WERI-Rb-1 (cell line): Measurements from ENCODE around the gene SLC2A1.

ENCODE experiments used
- DNase-seq: peaks from one replicate; pipeline ENCODE4 v3.0.0-alpha.2; 2020
- H3K27ac ChIP-seq: fragments of 250-450 bp; sonication (Bioruptor Pico); 2 replicates; pipeline ENCODE4 v1.5.1; 2020; ENCODE audit warnings: mild to moderate bottlenecking, moderate library complexity
- H3K27me3 ChIP-seq: fragments of 250-450 bp; sonication (Bioruptor Pico); 2 replicates; pipeline ENCODE4 v1.5.1; 2021; ENCODE audit warnings: mild to moderate bottlenecking, low read depth, moderate library complexity; ENCODE audit not compliant: insufficient read depth, severe bottlenecking
- H3K36me3 ChIP-seq: fragments of 250-450 bp; sonication (Bioruptor Pico); 2 replicates; pipeline ENCODE4 v1.5.1; 2020; ENCODE audit warnings: mild to moderate bottlenecking, moderate library complexity
- H3K4me3 ChIP-seq: 2 replicates; pipeline ENCODE4 v1.5.1; 2011; ENCODE audit warnings: low read depth, mild to moderate bottlenecking, control low read depth, low read length
- H3K9me3 ChIP-seq: fragments of 250-450 bp; sonication (Bioruptor Pico); 2 replicates; pipeline ENCODE4 v1.5.1; 2021; ENCODE audit warnings: mild to moderate bottlenecking, moderate library complexity; ENCODE audit not compliant: severe bottlenecking
- TF ChIP-seq, protein P1 (sequence below): IDR thresholded peaks from 2 replicates; pipeline ENCODE4 v1.5.1; 2011; ENCODE audit warnings: low read depth, mild to moderate bottlenecking, control low read depth, inconsistent platforms, low read length

The SLC2A1 gene

DNA sequence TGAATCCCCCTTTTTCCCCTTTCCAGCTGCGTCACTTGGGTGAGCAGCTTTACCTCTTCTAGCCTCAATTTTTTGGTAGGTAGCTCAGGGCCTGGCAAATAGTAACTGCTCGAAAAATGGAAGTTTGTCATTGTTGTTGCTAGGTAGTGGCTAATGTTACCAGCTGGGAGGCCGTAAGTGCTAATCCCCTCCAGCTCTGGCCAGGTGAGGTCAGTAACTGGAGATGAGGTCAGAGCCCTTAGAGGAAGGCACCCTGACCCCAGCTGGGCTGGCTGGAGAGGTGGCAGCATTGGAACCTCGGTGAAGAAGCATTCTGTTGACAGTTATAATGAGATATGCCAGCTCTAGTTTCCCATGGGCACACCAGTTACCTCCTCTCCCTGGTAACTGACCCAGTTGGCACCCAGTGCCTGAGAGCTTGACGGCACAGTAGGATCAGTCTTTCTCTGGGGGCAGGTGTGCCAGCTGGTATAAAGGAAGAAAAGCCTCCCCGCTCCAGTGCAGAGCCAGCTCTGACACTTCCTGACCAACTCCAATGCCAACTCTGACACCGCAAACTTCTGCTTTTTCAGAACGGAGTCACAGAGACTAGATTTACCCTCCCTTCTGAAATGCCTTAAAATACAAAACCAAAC, 35.0 kb upstream of the SLC2A1 start:
- TF ChIP-seq, protein P1, sequence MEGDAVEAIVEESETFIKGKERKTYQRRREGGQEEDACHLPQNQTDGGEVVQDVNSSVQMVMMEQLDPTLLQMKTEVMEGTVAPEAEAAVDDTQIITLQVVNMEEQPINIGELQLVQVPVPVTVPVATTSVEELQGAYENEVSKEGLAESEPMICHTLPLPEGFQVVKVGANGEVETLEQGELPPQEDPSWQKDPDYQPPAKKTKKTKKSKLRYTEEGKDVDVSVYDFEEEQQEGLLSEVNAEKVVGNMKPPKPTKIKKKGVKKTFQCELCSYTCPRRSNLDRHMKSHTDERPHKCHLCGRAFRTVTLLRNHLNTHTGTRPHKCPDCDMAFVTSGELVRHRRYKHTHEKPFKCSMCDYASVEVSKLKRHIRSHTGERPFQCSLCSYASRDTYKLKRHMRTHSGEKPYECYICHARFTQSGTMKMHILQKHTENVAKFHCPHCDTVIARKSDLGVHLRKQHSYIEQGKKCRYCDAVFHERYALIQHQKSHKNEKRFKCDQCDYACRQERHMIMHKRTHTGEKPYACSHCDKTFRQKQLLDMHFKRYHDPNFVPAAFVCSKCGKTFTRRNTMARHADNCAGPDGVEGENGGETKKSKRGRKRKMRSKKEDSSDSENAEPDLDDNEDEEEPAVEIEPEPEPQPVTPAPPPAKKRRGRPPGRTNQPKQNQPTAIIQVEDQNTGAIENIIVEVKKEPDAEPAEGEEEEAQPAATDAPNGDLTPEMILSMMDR: no peak
- H3K27ac ChIP-seq: no peak overlapping the region
- no peaks in the 10 kb centered on the region for H3K36me3 ChIP-seq
- no peaks in the 10 kb centered on the region for H3K9me3 ChIP-seq
- peak; percentile 48 for DNase-seq
- H3K4me3 ChIP-seq: no peak overlapping the region
- H3K27me3 ChIP-seq: no peaks in the 10 kb centered on the region

DNA sequence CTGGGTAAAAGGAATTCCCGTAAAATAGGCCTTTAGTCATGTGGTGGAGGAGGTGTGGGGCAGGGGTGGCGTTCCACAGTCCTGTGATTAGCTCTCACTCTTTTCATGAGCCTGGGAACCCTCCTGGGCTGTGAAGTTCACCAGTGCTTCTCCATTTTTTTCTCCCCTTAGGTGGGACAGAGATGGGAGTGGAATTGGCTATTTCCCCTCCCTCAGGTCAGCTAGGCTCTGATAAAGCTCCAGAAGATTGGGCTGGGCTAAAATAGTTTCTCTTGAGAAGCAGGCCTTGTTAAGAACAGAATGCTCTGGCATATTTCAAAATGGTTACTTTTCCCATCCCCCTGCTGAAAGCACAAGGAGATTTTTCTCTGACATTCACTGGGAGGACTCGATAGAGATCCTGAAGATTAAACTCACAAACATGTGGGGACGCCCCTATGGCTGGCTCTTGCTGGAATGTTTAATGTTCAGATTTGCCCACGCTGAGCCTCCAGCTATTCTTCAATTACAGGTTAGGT, 33.4 kb upstream of the SLC2A1 start:
- no peaks in the 10 kb centered on the region for H3K27me3 ChIP-seq
- H3K36me3 ChIP-seq: no peaks in the 10 kb centered on the region
- H3K27ac ChIP-seq: no peak overlapping the region
- no peak overlapping the region for H3K4me3 ChIP-seq
- H3K9me3 ChIP-seq: no peaks in the 10 kb centered on the region
- TF ChIP-seq, protein P1: no peak
- no peak for DNase-seq

DNA sequence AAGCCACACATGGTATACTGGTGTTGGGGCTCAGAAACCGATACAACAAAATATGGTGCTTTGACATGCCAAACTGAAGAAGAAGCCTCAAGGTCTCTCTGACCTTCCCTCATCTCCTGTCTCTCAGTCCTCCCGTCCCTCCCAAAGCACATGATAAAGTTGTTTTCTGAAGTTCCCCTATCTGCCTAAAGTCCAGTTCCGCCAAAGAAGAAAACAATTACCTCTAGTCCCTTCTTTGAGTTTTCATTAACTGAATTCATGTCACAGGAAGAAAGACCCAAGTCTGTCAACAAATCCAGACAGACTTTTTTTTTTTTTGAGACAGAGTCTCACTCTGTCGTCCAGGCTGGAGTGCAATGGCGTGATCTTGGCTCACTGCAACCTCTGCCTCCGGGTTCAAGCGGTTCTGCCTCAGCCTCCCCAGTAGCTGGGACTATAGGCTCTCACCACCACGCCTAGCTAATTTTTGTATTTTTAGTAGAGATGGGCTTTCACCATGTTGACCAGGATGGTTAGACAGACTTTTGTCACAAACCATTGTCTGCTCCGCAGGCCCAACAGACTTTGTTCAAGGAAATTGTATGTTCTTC, 32.2 kb upstream of the SLC2A1 start:
- Histone ChIP-seq H3K36me3 (no peaks in the 10 kb centered on the region), H3K9me3 (no peaks in the 10 kb centered on the region), H3K27me3 (no peaks in the 10 kb centered on the region), H3K4me3 (no peak overlapping the region), H3K27ac (no peak overlapping the region)
- TF ChIP-seq, protein P1: no peak
- DNase-seq: no peak

DNA sequence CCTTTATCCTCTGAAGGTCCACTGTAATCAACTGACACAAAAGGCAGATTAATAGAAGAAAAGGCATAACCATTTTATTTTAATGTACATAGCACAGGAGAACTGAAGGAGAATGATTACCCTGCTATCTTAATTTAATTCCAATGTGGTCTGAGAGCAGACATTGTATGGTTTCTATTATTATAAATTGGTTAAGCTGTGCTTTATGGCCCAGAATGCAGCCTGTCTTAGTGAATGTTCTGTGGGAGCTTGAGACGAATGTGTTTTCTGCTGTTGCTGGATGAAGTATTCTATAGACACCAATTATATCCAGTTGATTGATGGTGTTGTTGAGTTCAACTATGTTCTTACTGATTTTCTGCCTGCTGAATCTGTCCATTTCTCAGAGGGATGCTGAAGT, 25.0 kb upstream of the SLC2A1 start:
- no peaks in the 10 kb centered on the region for H3K27me3 ChIP-seq
- H3K9me3 ChIP-seq: no peaks in the 10 kb centered on the region
- no peak overlapping the region for H3K4me3 ChIP-seq
- no peak for DNase-seq
- no peaks in the 10 kb centered on the region for H3K36me3 ChIP-seq
- H3K27ac ChIP-seq: no peak overlapping the region
- TF ChIP-seq, protein P1: no peak

GRCh38 chr1:42983253-42983652, 24.6 kb upstream of the SLC2A1 start:
- no peak for DNase-seq
- Histone ChIP-seq H3K4me3 (no peak overlapping the region), H3K27ac (no peak overlapping the region), H3K36me3 (no peaks in the 10 kb centered on the region), H3K9me3 (no peaks in the 10 kb centered on the region), H3K27me3 (no peaks in the 10 kb centered on the region)
- TF ChIP-seq, protein P1: no peak
